OCI-LY3 (cell line): ENCODE measurements around the gene ZER1.

ENCODE experiments used
- H2AFZ ChIP-seq: fragments of 200-600, 300-600 bp; shearing (Covaris generic); 2 replicates; pipeline ENCODE4 v1.6.0; 2014; ENCODE audit warnings: antibody characterized with exemption, low read depth, low read length
- H3K27ac ChIP-seq: fragments of 200-600, 300-600 bp; sonication (generic); 2 replicates; pipeline ENCODE4 v1.5.1; 2014; ENCODE audit warnings: mild to moderate bottlenecking, low read length, moderate library complexity, mixed read lengths
- H3K27me3 ChIP-seq: fragments of 200-600, 300-600 bp; sonication (generic); 2 replicates; pipeline ENCODE4 v1.6.1; 2014; ENCODE audit warnings: low read depth, low read length, mixed read lengths
- H3K36me3 ChIP-seq: fragments of 200-600, 300-600 bp; sonication (generic); replicated peaks from 2 replicates; pipeline ENCODE3; 2014; ENCODE audit warnings: low read depth, low read length, mixed read lengths
- H3K4me1 ChIP-seq: fragments of 300-600, 200-600 bp; sonication (generic); 2 replicates; pipeline ENCODE4 v1.6.1; 2014; ENCODE audit warnings: low read length, mixed read lengths
- H3K4me2 ChIP-seq: fragments of 200-600, 300-600 bp; sonication (generic); 2 replicates; pipeline ENCODE4 v1.6.1; 2014; ENCODE audit warnings: low read length, mixed read lengths
- H3K4me3 ChIP-seq: fragments of 300-600, 200-600 bp; sonication (generic); 2 replicates; pipeline ENCODE4 v1.5.1; 2014; ENCODE audit warnings: antibody characterized with exemption, mild to moderate bottlenecking, low read length, moderate library complexity
- H3K79me2 ChIP-seq: fragments of 300-600, 200-600 bp; shearing (Covaris generic); 2 replicates; pipeline ENCODE4 v1.6.1; 2014; ENCODE audit warnings: mild to moderate bottlenecking, low read length, mixed read lengths
- H3K9ac ChIP-seq: fragments of 300-600, 200-600 bp; shearing (Covaris generic); 2 replicates; pipeline ENCODE4 v1.6.0; 2014; ENCODE audit warnings: mild to moderate bottlenecking, low read length, moderate library complexity
- H3K9me3 ChIP-seq: fragments of 200-600, 300-600 bp; shearing (Covaris generic); 2 replicates; pipeline ENCODE4 v1.6.1; 2014; ENCODE audit warnings: low read length, mixed read lengths; ENCODE audit not compliant: insufficient read depth
- H4K20me1 ChIP-seq: fragments of 200-600, 300-600 bp; sonication (generic); 2 replicates; pipeline ENCODE4 v1.6.1; 2016; ENCODE audit warnings: low read length, mixed read lengths; ENCODE audit not compliant: insufficient read depth
- CTCF ChIP-seq: fragments of 200-600, 300-600 bp; sonication (generic); IDR thresholded peaks from 2 replicates; pipeline ENCODE4 v1.5.1; 2014; ENCODE audit warnings: antibody characterized with exemption, low read length, low read depth
- EZH2phosphoT487 ChIP-seq: fragments of 200-600 bp; shearing (Covaris generic); IDR thresholded peaks from 2 replicates; pipeline ENCODE4 v1.6.1; 2018; ENCODE audit warnings: antibody characterized with exemption, mixed run types, low read depth

Gene ZER1

GRCh38 chr9:128731093-128731492, 40.6 kb downstream of the ZER1 start:
- no peak overlapping the region for H3K9ac ChIP-seq
- no peaks in the 10 kb centered on the region for H3K36me3 ChIP-seq
- no peaks in the 10 kb centered on the region for H4K20me1 ChIP-seq
- H3K9me3 ChIP-seq: no peaks in the 10 kb centered on the region
- no peak overlapping the region for H3K4me2 ChIP-seq
- no peaks in the 10 kb centered on the region for H3K27me3 ChIP-seq
- H3K79me2 ChIP-seq: no peaks in the 10 kb centered on the region
- no peak overlapping the region for H2AFZ ChIP-seq
- H3K4me1 ChIP-seq: peaks cover 6% of the 10 kb centered on the region; the same call in 1 of the 2 replicates
- TF ChIP-seq CTCF: no peak
- TF ChIP-seq EZH2phosphoT487: no peak
- no peak overlapping the region for H3K4me3 ChIP-seq
- H3K27ac ChIP-seq: no peak overlapping the region

GRCh38 chr9:128729766-128730517, 41.8 kb downstream of the ZER1 start:
- Histone ChIP-seq H3K9me3 (no peaks in the 10 kb centered on the region), H3K4me3 (no peak overlapping the region), H3K4me1 (peaks cover 9% of the 10 kb centered on the region; the same call in 1 of the 2 replicates), H3K9ac (no peak overlapping the region), H3K4me2 (no peak overlapping the region), H4K20me1 (no peaks in the 10 kb centered on the region), H3K27me3 (no peaks in the 10 kb centered on the region), H3K27ac (no peak overlapping the region), H2AFZ (no peak overlapping the region), H3K36me3 (no peaks in the 10 kb centered on the region), H3K79me2 (no peaks in the 10 kb centered on the region)
- TF ChIP-seq EZH2phosphoT487: no peak
- TF ChIP-seq CTCF: no peak

- no peaks in the 10 kb centered on the region for H3K79me2 ChIP-seq
- peaks cover 11% of the 10 kb centered on the region; the same call in 1 of the 2 replicates for H3K4me1 ChIP-seq
- H3K36me3 ChIP-seq: no peaks in the 10 kb centered on the region
- H3K9ac ChIP-seq: no peak overlapping the region
- no peak overlapping the region for H3K4me2 ChIP-seq
- no peaks in the 10 kb centered on the region for H3K27me3 ChIP-seq
- H4K20me1 ChIP-seq: no peaks in the 10 kb centered on the region
- H3K27ac ChIP-seq: no peak overlapping the region
- no peaks in the 10 kb centered on the region for H3K9me3 ChIP-seq
- H2AFZ ChIP-seq: no peak overlapping the region
- no peak for TF ChIP-seq EZH2phosphoT487
- no peak for TF ChIP-seq CTCF
- no peak overlapping the region for H3K4me3 ChIP-seq
Observed at GRCh38 chr9:128729302-128729701, 42.4 kb downstream of the ZER1 start.

- no peak for TF ChIP-seq EZH2phosphoT487
- TF ChIP-seq CTCF: no peak
- no peak overlapping the region for H3K4me2 ChIP-seq
- H3K79me2 ChIP-seq: peaks cover 5% of the 10 kb centered on the region
- no peaks in the 10 kb centered on the region for H3K36me3 ChIP-seq
- peaks cover 12% of the 10 kb centered on the region; the same call in 1 of the 2 replicates for H3K4me1 ChIP-seq
- H2AFZ ChIP-seq: no peak overlapping the region
- H3K27ac ChIP-seq: no peak overlapping the region
- H4K20me1 ChIP-seq: no peaks in the 10 kb centered on the region
- H3K9ac ChIP-seq: no peak overlapping the region
- H3K27me3 ChIP-seq: no peaks in the 10 kb centered on the region
- H3K9me3 ChIP-seq: no peaks in the 10 kb centered on the region
- no peak overlapping the region for H3K4me3 ChIP-seq
Observed at GRCh38 chr9:128728298-128728697, 43.4 kb downstream of the ZER1 start.
